Mesothelial cell of epicardium (in vitro differentiated cells): ENCODE data around the gene TBC1D22A. TPM values are rescaled to one million over a fixed set of nuclear protein-coding genes. Genes with fewer than 3 reads are reported as not detected.

Experiments
- DNase-seq, 2 experiments: peaks; one replicate each; pipeline ENCODE4 v3.0.0; 2021; ENCODE audit warnings: low spot score in 2 of 2; ENCODE audit not compliant: unreplicated experiment in 2 of 2
- H3K27ac Mint-ChIP-seq: 2 replicates; pipeline ENCODE4 v1.8.0; 2021; ENCODE audit warnings: mixed read lengths
- H3K27me3 Mint-ChIP-seq: 2 replicates; pipeline ENCODE4 v1.8.0; 2021; ENCODE audit warnings: low read depth, mixed read lengths
- H3K36me3 Mint-ChIP-seq: 2 replicates; pipeline ENCODE4 v1.8.0; 2021; ENCODE audit warnings: mixed read lengths
- H3K4me1 Mint-ChIP-seq: 2 replicates; pipeline ENCODE4 v1.8.0; 2021; ENCODE audit warnings: mixed read lengths
- H3K4me3 Mint-ChIP-seq: 2 replicates; pipeline ENCODE4 v1.8.0; 2021; ENCODE audit warnings: mild to moderate bottlenecking, moderate library complexity, mixed read lengths
- H3K9me3 Mint-ChIP-seq: 2 replicates; pipeline ENCODE4 v1.8.0; 2021; ENCODE audit warnings: mixed read lengths
- total RNA-seq: library from RNA; stranded (reverse); gene quantifications from 3 replicates; pipeline ENCODE4 v1.2.1, GENCODE V29; 2021
- TF ChIP-seq, protein P1 (sequence below): fragments of 200-600 bp; sonication (generic); IDR thresholded peaks from one replicate; pipeline ENCODE4 v1.5.0; 2021; ENCODE audit warnings: antibody characterized with exemption; ENCODE audit not compliant: unreplicated experiment

TBC1D22A gene
- total RNA-seq, 1 donor from 2014 or later, result 26.6 TPM

DNA sequence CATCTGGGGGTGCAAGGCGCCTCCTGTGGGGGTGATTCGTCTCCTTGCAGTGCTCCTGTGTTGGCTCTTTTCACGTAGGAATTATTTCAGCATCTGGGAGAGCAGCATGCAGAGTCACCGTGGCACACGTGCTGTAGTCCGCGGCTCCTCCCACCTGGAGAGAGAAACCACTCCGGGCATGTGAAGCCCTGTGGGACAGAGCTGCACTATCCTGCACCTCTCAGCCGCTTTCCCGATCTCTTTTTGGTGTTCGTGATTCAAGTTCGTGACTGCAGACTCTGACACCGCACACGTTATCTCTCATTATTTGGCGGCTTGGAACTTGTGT is 394.6 kb downstream of the TBC1D22A start:
- Mint-ChIP-seq H3K4me1 (no peaks in the 10 kb centered on the region), H3K27me3 (no peaks in the 10 kb centered on the region), H3K9me3 (no peaks in the 10 kb centered on the region), H3K27ac (no peak overlapping the region), H3K36me3 (no peaks in the 10 kb centered on the region), H3K4me3 (no peak overlapping the region)
- no peak for DNase-seq
- TF ChIP-seq, protein P1, sequence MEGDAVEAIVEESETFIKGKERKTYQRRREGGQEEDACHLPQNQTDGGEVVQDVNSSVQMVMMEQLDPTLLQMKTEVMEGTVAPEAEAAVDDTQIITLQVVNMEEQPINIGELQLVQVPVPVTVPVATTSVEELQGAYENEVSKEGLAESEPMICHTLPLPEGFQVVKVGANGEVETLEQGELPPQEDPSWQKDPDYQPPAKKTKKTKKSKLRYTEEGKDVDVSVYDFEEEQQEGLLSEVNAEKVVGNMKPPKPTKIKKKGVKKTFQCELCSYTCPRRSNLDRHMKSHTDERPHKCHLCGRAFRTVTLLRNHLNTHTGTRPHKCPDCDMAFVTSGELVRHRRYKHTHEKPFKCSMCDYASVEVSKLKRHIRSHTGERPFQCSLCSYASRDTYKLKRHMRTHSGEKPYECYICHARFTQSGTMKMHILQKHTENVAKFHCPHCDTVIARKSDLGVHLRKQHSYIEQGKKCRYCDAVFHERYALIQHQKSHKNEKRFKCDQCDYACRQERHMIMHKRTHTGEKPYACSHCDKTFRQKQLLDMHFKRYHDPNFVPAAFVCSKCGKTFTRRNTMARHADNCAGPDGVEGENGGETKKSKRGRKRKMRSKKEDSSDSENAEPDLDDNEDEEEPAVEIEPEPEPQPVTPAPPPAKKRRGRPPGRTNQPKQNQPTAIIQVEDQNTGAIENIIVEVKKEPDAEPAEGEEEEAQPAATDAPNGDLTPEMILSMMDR, result no peak

DNA sequence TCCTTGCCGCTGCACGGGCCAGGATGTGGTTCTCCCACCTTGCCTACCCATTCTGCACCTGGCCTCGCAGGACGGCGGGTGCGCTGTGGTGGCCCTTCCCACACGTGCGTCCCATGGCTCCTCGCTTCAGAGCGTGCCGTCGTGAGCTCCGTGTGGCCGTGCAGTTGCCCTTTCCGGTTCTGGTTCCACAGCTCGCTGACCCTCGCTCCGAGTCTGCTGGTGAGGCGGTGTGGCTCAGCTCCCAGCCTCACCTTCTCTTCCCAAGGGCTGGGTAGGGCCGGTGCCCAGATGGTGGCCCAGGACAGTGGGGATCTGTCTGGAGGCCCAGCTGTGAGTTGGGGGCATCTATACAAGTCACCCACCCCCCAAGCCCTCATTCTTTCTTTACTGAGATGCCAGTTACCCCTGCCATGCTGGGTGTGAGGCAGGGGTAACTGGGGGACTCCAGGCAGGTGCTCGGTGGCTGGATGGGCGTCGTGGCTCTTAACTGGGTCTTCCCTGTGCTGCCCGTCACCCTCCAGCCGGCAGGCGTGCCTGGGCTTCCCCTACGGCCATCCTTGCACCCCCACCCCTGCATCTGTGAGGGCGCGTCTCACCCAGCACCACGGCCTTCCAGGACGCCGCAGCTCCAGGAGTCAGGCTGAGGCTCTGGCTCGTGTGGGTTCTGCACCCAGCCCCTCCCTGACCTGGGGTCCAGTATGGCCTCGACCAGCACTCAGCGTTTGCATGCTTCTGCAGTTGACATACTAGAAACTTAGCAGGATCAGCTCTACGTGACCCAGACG is 395.2 kb downstream of the TBC1D22A start:
- H3K4me1 Mint-ChIP-seq, result no peaks in the 10 kb centered on the region
- H3K9me3 Mint-ChIP-seq, result no peaks in the 10 kb centered on the region
- H3K36me3 Mint-ChIP-seq, result no peaks in the 10 kb centered on the region
- no peak for DNase-seq
- no peak overlapping the region for H3K27ac Mint-ChIP-seq
- TF ChIP-seq, protein P1, result no peak
- no peak overlapping the region for H3K4me3 Mint-ChIP-seq
- no peaks in the 10 kb centered on the region for H3K27me3 Mint-ChIP-seq

DNA sequence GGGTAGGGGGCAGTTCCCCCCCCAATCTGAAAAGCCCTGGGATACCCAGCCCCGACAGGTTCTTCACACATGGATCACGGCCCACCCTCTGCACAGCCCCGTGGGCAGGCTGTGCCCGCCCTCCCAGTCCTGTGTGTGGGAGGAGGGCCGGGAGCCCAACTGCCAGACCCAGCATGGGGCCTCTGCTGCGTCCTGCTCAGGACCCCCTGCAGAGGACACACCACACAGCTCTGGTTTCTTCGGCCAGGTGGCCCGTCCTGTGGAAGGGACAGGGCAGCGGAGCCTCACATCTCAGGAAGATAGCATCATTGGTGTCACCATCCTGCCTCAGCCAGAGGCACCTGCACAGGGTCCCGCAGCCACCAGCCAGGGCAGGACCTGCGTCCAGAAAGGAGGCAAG is 396.0 kb downstream of the TBC1D22A start:
- Mint-ChIP-seq H3K36me3 (no peaks in the 10 kb centered on the region), H3K4me3 (no peak overlapping the region), H3K27me3 (no peaks in the 10 kb centered on the region), H3K9me3 (no peaks in the 10 kb centered on the region), H3K27ac (no peak overlapping the region), H3K4me1 (no peaks in the 10 kb centered on the region)
- no peak for DNase-seq
- TF ChIP-seq, protein P1, result no peak

DNA sequence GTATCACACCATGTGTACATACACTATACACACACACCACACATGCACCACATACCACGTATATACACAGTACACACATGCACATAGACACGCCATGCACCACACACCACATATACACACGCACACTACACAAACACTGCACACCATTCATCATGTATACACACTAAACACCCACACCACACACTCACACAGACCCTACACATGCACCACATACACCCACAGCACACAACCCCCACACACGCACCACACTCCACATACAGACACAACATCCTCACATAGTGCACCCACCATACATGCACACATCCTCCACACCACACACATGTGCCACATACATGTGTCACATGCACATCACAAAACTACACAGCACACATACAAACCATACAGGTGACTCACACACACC is 397.1 kb downstream of the TBC1D22A start:
- Mint-ChIP-seq H3K9me3 (no peaks in the 10 kb centered on the region), H3K36me3 (no peaks in the 10 kb centered on the region), H3K4me3 (no peak overlapping the region), H3K27ac (no peak overlapping the region), H3K27me3 (no peaks in the 10 kb centered on the region), H3K4me1 (no peaks in the 10 kb centered on the region)
- TF ChIP-seq, protein P1, result no peak
- DNase-seq, result no peak

DNA sequence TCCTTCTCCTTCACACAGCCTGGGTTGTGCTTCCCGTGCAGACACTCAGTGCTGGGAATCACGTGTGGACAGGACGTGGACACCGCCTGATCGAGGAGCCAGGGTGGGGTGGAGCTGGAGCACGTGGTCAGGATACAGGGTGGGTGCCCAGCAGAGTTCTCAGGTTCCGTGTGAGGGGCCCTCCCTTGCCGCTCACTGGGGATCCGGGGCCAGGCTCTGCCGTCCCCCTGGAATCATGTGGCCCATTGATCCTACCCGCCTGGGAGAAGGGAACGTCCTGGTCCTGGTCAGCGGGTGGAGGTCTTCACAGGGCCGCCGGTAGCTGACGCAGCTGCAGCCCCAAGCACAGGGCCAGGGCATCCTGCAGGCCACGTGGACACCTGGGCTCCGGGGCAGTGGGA is 397.7 kb downstream of the TBC1D22A start:
- no peak overlapping the region for H3K27ac Mint-ChIP-seq
- H3K27me3 Mint-ChIP-seq, result no peaks in the 10 kb centered on the region
- H3K4me3 Mint-ChIP-seq, result no peak overlapping the region
- H3K4me1 Mint-ChIP-seq, result no peaks in the 10 kb centered on the region
- no peaks in the 10 kb centered on the region for H3K9me3 Mint-ChIP-seq
- no peaks in the 10 kb centered on the region for H3K36me3 Mint-ChIP-seq
- no peak for DNase-seq
- TF ChIP-seq, protein P1, result no peak
